Stimulated activated CD4-positive, alpha-beta T cell treated with anti-CD3 and anti-CD28 coated beads, Interleukin-12 subunit alpha, Interleukin-12 subunit beta, amount 100 ng/mL, for 24 hours (primary cell): ENCODE measurements around the gene NDE1.

ENCODE experiments used
- DNase-seq, 2 experiments: peaks; one replicate each; pipeline ENCODE4 v3.0.0-alpha.2; 2020; ENCODE audit warnings: low read depth in 2 of 2

NDE1 gene

DNA sequence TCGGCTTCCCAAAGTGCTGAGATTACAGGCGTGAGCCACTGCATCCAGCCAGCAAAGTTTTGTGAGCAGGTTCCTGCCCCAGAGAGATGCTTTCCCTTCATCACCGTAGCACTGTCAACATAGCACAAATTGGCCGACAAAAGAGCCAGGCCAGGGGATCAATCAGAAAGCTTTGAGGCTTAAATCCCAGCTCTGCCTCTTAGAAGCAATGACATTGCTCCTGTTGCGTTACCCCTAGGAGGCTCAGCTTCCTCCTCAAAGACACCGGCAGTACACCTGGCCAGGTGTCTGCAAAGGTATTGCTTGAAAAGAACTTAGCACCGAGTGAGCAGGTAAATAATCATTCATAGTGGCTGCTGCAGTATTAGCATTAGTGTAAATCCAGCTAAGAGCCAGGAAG is 86.5 kb downstream of the NDE1 start:
- DNase-seq = no peak

DNA sequence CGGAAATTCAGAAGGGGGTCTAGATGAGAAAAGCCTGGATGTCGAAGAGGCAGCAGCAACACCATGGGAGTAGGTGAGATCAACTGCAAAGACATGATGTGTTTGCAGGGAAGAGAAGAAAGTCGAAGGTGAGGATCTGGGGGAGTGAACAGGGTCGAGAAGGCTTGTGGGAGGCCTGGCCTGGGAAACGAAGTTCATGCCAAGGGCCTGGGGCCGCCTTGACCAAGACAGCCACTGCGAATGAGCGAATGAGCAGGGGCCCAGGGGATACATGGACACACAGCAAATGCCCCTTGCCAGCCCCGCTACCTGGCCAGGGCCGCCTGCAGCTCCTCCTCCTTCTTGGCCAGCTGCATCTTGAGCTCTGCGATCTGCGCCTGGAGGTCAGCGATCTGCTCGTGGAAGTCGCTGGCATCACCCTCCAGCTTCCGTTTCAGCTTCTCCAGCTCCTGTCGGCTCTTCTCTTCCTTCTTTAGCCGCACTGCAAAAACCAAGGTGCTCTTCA is 87.1 kb downstream of the NDE1 start:
- no peak for DNase-seq

DNA sequence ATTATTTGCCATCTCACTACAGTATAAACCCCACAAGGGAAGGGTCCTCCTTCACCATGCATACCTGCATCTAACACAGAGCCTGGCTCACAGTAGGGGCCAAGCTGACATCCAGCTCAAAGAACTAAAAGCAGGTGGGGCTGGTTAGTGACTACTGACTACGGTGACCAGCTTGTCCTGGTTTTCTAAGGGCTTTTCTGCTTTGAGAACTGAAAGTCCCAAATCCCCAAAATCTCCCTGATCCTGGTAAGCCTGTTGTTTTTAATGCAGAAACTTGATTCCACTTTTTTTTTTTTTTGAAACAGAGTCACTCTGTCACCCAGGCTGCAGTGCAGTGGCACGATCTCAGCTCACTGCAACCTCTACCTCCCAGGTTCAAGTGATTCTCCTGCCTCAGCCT is 89.4 kb downstream of the NDE1 start:
- DNase-seq = no peak

DNA sequence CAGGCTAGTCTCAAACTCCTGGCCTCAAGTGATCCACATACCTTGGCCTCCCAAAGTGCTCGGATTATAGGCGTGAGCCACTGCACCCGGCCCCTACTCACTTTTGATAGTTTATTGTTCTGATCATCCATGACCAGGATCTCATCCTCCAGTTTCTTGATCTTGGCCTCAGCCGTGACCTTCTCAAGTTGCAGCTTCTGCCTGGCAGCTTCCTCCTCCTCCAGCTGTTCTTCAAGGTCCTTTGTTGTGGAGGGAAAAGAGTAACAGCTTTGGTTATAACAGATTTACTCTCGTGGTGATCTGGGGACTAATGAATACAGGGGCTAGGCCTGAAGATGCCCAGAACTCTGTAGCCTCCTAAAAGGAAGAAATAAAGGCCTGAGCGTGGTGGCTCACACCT is 89.9 kb downstream of the NDE1 start:
- no peak for DNase-seq

DNA sequence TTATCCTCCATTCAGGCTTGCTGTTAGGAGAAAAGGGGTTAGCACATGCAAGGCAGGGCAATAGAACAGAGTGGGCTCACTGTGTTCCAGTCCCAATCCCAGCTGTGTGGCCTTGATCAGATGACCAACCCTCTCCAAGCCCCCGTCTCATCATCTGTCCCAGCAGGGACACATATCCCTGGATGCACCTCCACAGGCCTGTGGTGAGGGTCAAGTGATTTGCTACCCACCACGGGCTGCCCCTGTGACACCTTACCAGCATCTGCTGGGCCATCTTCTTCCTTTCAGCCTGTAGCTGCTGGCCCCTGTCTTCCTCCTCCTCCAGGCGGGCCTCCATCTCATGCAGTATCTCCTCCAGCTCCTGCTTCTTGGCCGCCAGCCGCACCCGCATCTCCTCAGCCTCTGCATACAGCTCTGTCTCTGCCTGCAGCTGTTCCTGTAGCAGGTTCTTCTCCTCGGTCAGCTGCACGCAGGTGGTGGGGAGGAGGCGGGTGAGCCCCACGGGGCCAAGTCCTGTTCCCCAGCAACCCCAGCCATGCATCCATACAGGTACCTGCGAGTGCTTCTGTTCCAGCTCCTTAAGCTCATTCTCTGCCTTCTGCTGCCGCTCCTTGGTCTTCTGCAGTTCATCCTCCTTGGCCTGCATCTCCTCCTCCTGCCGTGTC is 91.3 kb downstream of the NDE1 start:
- no peak for DNase-seq

DNA sequence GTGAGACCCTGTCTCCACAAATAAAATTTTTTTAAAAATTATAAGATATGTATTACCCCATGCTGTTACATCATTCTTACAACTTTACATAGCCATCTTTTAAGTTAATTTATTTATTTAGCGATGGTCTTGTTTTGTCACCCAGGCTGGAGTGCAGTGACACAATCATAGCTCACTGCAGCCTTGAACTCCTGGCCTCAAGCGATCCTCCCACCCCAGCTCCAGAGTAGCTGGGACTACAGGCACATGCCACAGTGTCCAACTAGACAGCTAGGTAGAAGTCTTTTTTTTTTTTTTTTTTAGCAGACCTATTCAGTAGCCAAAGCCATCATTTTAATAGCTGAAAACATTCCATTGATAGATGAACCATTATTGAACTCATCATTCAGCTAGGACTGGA is 92.7 kb downstream of the NDE1 start:
- DNase-seq = no peak

DNA sequence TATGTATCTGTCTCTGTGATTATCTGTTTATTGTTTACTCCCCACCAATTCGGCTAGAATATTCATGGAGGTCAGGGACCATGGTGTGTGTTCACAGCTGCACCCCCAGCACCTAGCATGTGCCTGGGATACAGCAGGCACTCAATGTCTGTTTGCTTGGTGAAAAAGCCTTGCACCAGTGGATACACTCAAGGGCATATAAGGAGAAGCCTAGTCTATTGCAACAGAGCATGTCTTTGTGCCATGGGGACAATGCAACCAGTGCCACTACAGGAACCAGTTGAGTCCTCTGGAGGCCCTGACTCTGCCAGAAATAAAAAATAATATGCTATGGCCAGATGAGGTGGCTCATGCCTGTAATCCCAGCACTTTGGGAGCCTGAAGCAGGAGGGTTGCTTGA is 93.6 kb downstream of the NDE1 start:
- no peak for DNase-seq

DNA sequence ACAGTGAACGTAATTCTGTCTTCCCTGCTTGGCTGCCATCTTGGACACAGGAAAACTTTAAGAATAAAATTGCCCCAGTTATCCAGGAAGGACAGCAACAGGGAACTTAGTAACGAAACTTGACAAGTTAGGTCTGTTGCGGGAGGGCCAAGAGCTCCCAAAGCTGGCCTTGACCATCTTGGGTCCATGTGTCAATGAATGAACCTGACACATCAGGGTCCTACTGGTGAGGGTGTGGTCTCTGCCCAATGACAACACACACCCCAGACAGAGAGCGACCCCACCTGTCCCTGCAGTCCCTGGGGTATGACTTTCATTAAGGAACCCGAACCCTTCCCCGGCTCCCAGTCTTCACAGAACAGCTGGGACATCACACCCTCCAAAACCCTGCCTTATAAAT is 96.3 kb downstream of the NDE1 start:
- no peak for DNase-seq

DNA sequence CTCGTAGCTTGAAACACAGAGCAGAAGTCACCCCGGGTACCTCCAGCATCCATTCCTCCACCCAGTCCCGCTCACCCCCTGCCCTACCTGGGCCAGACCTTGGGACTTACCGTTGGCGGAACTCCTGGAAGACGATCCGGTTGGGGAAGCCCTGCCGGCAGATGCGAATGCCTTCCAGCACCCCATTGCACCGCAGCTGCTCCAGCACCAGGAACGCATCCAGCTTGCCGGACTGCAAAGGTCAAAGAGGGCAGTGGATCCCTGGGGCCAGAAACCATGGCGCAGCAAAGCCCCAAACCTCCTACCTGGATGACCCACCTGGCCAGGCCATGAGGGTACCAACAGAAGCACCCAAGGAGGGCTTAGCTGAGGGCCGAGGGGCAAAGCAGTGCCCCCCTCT is 97.9 kb downstream of the NDE1 start:
- DNase-seq = no peak

DNA sequence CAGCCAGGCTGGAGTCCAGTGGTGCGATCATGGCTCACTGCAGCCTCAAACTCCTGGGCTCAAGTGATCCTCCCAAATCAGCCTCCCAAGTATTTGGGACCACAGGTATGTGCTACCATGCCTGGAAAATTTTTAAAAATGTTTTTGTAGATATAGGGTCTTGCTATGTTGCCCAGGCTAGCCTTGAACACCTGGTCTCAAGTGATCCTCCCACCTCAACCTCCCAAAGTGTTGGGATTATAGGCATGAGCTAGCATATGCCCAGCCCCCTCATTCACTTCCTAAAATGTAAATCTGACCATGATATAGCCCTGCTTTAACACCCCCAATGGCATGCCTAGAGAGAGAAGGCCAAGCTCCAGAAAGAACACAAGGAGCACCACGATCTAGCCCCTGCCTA is 98.6 kb downstream of the NDE1 start:
- DNase-seq = no peak

DNA sequence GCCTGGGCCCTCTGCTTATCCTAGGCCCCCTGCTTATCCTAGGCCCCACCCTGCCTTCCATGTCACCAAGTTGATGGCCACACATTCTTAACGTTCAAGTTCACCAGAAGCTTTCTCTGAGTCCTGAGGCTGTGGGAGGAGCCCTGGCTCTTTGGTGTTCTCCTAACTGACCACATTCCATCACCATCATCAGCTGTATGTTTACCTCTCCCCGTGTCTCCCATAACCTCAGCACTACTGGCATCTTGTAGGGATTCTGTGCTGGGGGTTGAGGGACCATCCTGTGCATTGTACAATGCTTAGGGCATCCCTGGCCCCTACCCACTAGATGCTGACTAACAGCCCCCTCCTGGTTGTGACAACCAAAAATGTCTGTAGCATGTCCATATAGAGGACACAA is 99.3 kb downstream of the NDE1 start:
- DNase-seq = no peak

DNA sequence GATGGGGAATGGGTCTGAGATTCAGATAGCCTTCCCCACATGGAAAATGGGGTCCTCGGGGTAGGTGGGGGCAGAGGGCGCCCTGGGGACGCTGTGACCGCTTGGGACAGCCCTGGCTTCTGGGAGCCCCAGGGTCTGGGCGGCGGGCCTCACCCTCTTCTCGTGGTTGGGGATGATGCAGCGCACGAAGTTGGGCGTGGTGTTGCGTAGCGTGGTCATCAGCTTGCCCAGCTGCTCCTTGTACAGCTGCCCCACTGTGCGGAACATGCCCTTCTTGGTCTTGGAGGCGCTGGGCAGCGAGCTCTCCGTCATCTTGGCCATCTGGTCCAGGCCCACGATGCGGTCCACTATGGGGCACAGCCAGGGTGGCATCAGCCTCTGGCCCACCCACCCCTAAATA is 99.9 kb downstream of the NDE1 start:
- DNase-seq = no peak

DNA sequence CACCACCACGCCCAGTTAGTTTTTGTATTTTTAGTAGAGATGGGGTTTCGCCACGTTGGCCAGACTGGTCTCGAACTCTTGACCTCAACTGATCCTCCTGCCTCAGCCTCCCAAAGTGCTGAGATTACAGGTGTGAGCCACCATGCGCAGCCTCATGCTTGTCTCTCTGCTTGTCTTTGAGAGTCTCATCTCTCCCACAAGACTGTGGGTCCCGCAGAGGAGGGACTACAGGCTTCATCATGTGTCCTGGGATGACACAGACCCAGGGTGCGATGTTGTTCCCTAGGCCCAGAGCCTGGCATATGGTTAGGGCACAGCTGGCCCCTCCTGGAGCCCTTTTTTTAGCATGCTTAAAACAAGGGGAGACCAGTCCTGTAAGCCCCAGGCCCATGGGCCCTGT is 101.9 kb downstream of the NDE1 start:
- DNase-seq = no peak

DNA sequence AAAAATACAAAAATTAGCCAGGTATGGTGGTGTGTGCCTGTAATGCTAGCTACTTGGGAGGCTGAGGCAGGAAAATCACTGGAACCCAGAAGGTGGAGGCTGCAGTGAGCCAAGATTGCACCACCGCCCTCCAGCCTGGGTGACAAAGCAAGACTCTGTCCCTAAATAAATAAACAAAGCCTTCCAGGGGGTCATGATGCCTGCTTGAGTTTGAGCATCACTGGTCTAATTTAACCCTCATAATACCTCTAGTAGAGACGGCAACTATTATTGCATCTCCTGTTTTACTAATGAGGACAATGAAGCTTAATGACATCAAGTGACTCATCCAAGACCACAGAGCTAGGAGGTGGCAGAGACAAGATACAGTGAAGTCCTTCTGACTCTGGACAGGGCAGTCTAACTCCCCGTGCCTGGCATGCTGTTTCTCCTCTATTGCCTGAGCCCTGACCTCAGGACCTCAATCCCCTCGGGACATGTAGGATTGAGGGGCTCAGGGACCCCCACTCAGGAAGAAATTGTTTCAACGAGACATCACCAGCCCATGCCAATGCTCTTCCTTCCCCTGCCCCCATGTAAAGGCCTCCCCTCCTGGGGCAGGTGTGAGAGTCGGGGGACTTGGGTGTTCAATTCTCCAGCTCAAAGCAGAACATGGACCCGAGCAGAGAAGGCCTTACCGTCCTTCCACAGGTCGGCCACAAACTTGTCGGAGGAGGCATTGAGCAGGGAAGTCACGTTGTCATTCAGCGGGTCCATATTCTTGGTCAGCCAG is 102.9 kb downstream of the NDE1 start:
- no peak for DNase-seq

DNA sequence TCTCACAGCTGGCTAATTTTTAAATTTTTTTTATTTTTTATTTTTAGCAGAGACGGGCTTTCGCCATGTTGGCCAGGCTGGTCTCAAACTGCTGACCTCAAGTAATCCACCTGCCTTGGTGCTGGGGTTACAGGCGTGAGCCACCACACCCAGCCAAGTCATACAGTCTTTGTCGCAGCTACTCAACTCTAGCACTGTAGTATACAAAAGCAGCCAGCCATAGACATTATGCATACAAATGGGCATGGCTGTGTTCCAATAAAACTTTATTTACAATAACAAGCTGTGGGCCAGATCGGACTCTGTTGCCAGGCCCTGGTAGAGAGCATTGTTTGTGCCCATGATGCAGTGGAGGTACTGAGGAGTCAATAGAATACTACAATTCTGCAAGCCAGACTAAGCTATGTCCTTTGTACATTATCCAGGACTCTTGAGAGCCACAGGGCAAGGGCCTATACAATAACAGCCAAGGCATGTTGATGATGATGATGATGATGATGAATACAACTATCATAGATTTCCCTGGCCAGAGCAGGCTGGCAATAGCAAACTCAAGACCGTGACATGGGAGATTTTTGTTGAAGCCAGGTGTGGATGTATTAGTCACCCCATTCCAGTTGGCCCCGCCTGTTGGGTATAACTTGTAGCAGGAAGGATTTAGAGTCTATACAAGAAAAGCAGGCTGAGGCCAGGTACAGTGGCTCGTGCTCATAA is 104.9 kb downstream of the NDE1 start:
- DNase-seq = no peak

DNA sequence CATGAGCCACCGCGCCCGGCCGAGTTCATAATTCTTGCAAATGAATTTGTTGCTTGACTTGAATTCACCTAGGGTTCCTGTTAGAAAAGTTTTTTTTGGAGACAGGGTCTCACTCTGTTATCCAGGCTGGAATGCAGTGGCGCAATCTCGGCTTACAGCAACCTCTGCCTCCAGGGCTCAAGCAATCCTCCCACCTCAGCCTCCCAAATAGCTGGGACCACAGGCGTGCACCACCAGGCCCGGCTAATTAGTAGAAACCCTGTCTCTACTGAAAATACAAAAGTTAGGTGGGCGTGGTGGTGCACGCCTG is 107.0 kb downstream of the NDE1 start:
- no peak for DNase-seq

DNA sequence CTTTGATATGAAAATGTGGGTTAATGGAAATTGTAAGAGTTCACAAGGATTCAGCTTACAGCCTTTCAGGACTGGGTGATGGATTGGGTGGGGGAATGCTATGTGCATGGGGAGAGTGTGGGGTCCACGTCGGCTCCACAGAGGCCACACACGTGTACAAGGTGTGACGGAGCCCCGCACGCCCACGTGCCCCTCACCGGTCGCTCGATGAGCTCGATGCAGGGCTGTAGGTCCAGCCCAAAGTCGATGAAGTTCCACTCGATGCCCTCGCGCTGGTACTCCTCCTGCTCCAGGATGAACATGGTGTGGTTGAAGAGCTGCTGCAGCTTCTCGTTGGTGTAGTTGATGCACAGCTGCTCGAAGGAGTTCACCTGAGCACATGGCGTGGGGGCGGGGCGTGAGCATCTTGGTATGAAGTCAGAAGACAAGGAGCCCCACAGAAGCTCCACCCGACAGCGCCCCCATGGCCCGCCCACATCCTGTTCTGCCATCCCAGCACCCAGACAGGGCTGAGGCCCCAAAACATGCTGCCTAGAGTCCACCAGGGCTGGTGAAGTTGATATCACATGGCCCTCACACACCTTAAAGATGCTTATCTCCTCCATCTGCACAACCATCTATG is 107.7 kb downstream of the NDE1 start:
- no peak for DNase-seq

DNA sequence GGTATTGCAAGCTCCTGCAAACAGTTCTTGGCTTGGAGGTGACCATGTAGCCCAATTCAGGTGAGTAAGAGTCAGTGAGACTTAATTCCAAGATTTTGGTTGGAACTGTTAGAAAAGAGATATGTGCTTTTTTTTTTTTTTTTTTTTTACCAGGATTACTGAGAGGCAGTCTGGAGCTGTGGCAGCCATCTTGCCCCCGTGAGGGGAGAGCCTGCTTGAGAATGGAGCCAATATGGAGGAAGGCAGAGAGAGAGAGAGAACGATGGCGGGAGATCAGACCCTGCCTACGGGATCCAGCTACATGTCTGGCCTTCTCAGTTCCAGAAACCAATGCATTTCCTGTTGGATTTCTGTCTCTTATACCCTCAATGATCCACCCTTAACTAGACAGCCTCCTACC is 109.0 kb downstream of the NDE1 start:
- DNase-seq = no peak

DNA sequence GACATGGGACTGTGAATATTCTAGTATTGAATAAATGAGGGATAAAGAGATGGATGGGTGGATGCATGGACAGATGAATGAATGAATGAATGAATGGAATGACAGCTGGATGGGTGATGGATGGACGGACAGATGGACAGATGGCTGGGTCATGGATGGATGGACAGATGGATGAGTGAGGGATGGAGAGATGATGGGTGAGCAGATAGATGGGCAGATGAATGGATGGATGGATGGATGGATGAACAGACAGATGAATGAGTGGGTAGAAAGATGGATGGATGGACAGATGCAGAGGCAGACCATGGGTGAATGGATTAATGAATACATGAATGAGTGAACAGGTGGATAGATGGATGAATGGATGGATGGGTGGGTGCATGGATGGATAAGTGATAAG is 110.1 kb downstream of the NDE1 start:
- DNase-seq = no peak

DNA sequence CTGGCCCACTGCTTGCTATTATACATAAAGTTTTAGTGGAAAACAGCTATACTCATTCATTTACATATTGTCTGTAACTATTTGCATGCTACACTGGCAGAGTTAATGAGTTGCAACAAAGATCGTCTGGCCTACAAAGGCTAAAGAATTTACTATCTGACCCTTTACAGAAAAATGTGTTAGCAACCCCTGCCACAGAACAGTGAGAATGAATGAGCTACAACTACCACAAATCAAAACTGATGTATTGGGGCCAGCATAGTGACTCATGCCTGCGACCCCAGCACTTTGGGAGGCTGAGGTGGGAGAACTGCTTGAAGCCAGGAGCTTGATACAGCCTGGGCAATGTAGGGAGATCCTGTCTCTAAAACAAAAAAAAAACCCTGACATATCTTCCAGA is 114.1 kb downstream of the NDE1 start:
- no peak for DNase-seq

DNA sequence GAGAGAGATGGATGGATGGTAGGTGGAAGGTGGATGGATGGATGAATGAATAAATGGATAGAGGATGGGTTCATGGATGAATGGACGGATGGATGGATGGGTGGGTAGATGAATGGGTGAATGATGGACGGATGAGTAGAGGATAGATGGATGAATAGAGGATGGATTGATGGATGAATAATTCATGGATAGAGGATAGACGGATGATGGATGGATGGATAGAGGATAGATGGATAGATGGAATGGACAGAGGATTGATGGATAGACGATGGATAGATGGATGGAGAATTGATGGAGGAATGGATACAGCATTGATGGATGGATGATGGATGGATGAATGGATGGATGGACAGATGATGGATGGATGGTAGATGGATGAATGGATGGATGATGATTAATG is 115.1 kb downstream of the NDE1 start:
- no peak for DNase-seq

DNA sequence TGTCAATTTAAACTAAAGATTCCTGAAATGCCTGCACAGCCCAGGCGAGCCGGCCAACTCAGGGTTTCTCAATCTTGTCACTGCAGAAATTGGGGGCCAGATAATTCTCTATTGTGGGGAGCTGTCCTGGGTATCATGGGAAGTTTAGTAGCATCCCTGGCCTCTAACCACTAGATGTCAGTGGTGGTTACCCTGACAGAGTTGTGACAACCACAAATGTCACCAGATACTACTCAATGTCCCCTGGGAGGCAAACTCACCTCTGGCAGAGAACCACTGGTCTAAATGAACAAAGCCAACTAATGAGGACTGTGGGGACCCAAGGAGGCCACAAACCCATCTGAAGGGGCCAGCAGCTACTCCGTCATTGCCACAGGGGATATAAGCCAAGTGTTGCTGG is 115.8 kb downstream of the NDE1 start:
- no peak for DNase-seq

DNA sequence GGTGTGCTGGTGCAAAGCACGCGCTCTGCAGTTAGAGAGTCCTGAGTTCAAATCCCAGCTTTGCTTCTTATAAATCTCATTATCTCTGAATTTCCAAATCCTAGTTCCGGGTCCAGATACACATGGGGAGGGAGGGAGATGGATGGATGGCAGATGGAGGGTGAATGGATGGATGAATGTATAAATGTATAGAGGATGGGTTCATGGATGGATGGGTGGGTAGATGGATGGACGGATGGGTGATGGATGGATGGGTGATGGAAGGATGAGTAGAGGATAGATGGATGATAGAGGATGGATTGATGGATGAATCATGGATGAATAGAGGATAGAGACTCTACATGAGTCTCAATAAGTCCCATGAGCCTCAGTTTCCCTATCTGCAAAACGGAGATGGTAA is 116.9 kb downstream of the NDE1 start:
- no peak for DNase-seq
